ENCODE data around the gene PRRT1B.

PRRT1B gene

DNA sequence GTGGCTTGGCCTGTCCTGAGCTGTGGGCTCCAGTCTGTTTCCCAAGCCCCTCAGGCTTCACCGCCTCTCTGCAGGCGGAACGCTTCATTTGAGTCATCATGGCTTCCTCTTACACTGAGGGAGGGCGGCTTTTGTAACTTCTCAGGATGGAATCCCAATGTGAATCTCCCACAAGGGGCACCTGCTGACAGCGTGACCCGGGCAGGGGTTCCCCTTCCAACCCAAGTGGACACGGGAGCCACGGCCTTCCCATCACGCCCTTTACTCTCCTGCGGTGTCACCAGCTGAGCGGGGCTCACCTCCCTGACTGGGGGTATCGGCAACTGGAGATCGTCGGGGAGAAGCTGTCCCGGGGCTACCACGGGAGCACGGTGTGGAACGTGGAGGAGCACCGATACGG, 26.8 kb upstream of the PRRT1B start:
- TF ChIP-seq, protein P1, sequence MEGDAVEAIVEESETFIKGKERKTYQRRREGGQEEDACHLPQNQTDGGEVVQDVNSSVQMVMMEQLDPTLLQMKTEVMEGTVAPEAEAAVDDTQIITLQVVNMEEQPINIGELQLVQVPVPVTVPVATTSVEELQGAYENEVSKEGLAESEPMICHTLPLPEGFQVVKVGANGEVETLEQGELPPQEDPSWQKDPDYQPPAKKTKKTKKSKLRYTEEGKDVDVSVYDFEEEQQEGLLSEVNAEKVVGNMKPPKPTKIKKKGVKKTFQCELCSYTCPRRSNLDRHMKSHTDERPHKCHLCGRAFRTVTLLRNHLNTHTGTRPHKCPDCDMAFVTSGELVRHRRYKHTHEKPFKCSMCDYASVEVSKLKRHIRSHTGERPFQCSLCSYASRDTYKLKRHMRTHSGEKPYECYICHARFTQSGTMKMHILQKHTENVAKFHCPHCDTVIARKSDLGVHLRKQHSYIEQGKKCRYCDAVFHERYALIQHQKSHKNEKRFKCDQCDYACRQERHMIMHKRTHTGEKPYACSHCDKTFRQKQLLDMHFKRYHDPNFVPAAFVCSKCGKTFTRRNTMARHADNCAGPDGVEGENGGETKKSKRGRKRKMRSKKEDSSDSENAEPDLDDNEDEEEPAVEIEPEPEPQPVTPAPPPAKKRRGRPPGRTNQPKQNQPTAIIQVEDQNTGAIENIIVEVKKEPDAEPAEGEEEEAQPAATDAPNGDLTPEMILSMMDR (IDR thresholded peaks at IDR 0.05; ENCODE audit: low read depth, low read length) = no peak
- no peak for TF ChIP-seq EZH2phosphoT487 (IDR thresholded peaks at IDR 0.05; ENCODE audit: low read depth)
- Histone ChIP-seq H3K36me3 (replicated peaks; ENCODE audit: low read depth, low read length) (peaks cover 25% of the 10 kb centered on the region), H4K20me1 (ENCODE audit: insufficient read depth, low read length) (no peaks in the 10 kb centered on the region)

DNA sequence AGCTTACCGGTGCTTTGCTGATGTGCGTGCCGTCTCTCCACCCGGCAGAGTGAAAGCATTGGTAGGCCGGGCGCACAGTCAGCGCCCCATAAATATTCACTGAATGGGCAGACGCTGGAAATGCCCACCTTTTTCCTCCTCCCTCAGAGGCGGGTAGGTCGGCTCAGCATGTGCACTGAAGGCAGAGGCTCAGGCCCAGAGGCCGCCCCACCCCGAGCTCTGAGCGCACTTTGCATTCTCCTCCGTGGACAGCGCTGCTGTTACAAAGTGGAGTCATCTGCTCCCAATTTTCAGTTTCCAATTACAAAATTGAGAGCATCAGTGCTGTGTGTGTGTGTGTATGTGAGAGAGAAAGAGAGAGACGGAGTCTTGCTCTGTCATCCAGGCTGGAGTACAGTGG, 24.8 kb upstream of the PRRT1B start:
- Histone ChIP-seq H3K27ac (ENCODE audit: low read length) (no peak overlapping the region), H3K4me1 (ENCODE audit: low read length) (no peaks in the 10 kb centered on the region), H3K4me2 (ENCODE audit: low read length) (no peak overlapping the region), H4K20me1 (ENCODE audit: insufficient read depth, low read length) (no peaks in the 10 kb centered on the region), H3K9me3 (ENCODE audit: insufficient read depth, low read length) (no peaks in the 10 kb centered on the region), H2AFZ (ENCODE audit: low read depth, low read length) (no peak overlapping the region), H3K36me3 (replicated peaks; ENCODE audit: low read depth, low read length) (peaks cover 36% of the 10 kb centered on the region), H3K27me3 (ENCODE audit: low read depth, low read length) (no peaks in the 10 kb centered on the region), H3K79me2 (ENCODE audit: low read length) (no peaks in the 10 kb centered on the region), H3K4me3 (ENCODE audit: low read length) (no peak overlapping the region), H3K9ac (ENCODE audit: low read length) (no peak overlapping the region)
- TF ChIP-seq EZH2phosphoT487 (IDR thresholded peaks at IDR 0.05; ENCODE audit: low read depth) = no peak

More for the DNA sequence above, 26.8 kb upstream of the PRRT1B start:
- H2AFZ ChIP-seq (ENCODE audit: low read depth, low read length) = no peak overlapping the region
- no peaks in the 10 kb centered on the region for H3K4me1 ChIP-seq (ENCODE audit: low read length)
- no peak overlapping the region for H3K4me2 ChIP-seq (ENCODE audit: low read length)
- H3K9ac ChIP-seq (ENCODE audit: low read length) = no peak overlapping the region
- H3K9me3 ChIP-seq (ENCODE audit: insufficient read depth, low read length) = no peaks in the 10 kb centered on the region
- H3K27ac ChIP-seq (ENCODE audit: low read length) = no peak overlapping the region
- no peaks in the 10 kb centered on the region for H3K79me2 ChIP-seq (ENCODE audit: low read length)
- H3K4me3 ChIP-seq (ENCODE audit: low read length) = no peak overlapping the region
- no peaks in the 10 kb centered on the region for H3K27me3 ChIP-seq (ENCODE audit: low read depth, low read length)

DNA sequence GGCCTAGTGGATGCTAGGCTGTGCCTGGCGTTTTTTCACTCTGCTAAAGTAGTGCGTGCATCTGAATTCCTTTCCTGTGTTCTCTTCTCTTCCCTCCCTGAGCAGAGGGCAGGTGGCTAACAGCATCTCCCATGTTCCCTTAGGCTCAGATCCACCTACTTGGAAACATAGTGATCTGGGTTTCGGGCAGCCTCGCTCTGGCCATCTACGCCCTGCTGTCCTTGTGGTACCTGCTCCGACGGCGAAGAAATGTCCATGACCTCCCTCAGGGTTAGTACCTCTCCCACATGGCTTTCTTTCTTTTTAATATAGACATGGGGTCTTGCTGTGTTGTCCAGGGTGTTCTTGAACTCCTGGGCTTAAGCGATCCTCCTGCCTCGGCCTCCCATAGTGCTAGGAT, 24.1 kb upstream of the PRRT1B start:
- no peaks in the 10 kb centered on the region for H3K9me3 ChIP-seq (ENCODE audit: insufficient read depth, low read length)
- no peak overlapping the region for H2AFZ ChIP-seq (ENCODE audit: low read depth, low read length)

DNA sequence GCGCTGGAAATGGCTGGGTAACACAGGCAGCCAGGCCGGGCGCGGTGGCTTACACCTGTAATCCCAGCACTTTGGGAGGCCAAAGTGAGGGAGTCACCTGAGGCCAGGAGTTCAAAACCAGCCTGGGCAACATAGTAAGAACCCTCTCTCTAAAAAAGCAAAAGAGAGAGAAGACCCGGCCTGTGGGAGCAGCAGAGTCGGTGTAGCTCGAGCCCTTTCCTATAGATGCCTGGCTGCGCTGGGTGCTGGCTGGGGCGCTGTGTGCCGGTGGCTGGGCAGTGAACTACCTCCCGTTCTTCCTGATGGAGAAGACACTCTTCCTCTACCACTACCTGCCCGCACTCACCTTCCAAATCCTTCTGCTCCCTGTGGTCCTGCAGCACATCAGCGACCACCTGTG, 23.5 kb upstream of the PRRT1B start:
- H3K9me3 ChIP-seq (ENCODE audit: insufficient read depth, low read length) = no peaks in the 10 kb centered on the region
- no peak for TF ChIP-seq EZH2phosphoT487 (IDR thresholded peaks at IDR 0.05; ENCODE audit: low read depth)
- TF ChIP-seq, protein P1 (IDR thresholded peaks at IDR 0.05; ENCODE audit: low read depth, low read length) = no peak
- H2AFZ ChIP-seq (ENCODE audit: low read depth, low read length) = no peak overlapping the region
- peaks cover 27% of the 10 kb centered on the region for H3K36me3 ChIP-seq (replicated peaks; ENCODE audit: low read depth, low read length)
- H3K79me2 ChIP-seq (ENCODE audit: low read length) = no peaks in the 10 kb centered on the region
- H3K4me3 ChIP-seq (ENCODE audit: low read length) = no peak overlapping the region
- H3K27ac ChIP-seq (ENCODE audit: low read length) = no peak overlapping the region
- no peak overlapping the region for H3K4me2 ChIP-seq (ENCODE audit: low read length)
- H3K27me3 ChIP-seq (ENCODE audit: low read depth, low read length) = no peaks in the 10 kb centered on the region
- H3K9ac ChIP-seq (ENCODE audit: low read length) = no peak overlapping the region
- no peaks in the 10 kb centered on the region for H3K4me1 ChIP-seq (ENCODE audit: low read length)
- H4K20me1 ChIP-seq (ENCODE audit: insufficient read depth, low read length) = no peaks in the 10 kb centered on the region

More for the DNA sequence above, 24.1 kb upstream of the PRRT1B start:
- no peak overlapping the region for H3K27ac ChIP-seq (ENCODE audit: low read length)
- TF ChIP-seq EZH2phosphoT487 (IDR thresholded peaks at IDR 0.05; ENCODE audit: low read depth) = no peak
- TF ChIP-seq, protein P1 (IDR thresholded peaks at IDR 0.05; ENCODE audit: low read depth, low read length) = no peak
- H3K79me2 ChIP-seq (ENCODE audit: low read length) = no peaks in the 10 kb centered on the region
- no peak overlapping the region for H3K9ac ChIP-seq (ENCODE audit: low read length)
- H4K20me1 ChIP-seq (ENCODE audit: insufficient read depth, low read length) = no peaks in the 10 kb centered on the region
- H3K27me3 ChIP-seq (ENCODE audit: low read depth, low read length) = no peaks in the 10 kb centered on the region
- no peak overlapping the region for H3K4me3 ChIP-seq (ENCODE audit: low read length)
- no peak overlapping the region for H3K4me2 ChIP-seq (ENCODE audit: low read length)
- no peaks in the 10 kb centered on the region for H3K4me1 ChIP-seq (ENCODE audit: low read length)
- peaks cover 33% of the 10 kb centered on the region for H3K36me3 ChIP-seq (replicated peaks; ENCODE audit: low read depth, low read length)

Data from OCI-LY3 (cell line).